ENCODE data around the gene UBE2E2.

The UBE2E2 gene

GRCh38 chr3:23455775-23456174 is 252.6 kb downstream of the UBE2E2 start:
- H3K9me3 Mint-ChIP-seq: peaks cover 21% of the 10 kb centered on the region

DNA sequence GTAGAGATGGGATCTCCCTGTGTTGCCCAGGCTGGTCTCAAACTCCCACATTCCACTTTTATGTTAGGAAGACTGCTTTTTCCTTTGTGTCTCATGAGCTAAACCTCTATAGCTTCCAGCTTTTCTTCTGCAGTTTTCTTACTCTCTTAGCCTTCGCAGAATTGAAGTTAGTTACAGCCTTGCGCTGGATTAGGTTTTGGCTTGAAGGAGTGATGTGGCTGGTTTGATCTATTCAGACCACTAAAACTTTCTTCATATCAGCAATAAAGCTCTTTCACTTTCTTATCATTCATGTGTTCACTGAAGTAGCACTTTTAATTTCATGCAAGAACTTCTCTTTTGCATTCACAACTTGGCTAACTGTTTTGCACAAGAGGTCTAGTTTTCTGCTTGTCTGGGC is 254.6 kb downstream of the UBE2E2 start:
- no peaks in the 10 kb centered on the region for H3K27me3 Mint-ChIP-seq (ENCODE audit: low read depth)
- peaks cover 21% of the 10 kb centered on the region for H3K4me1 Mint-ChIP-seq
- H3K27ac Mint-ChIP-seq: no peak overlapping the region
- TF ChIP-seq, protein P1, sequence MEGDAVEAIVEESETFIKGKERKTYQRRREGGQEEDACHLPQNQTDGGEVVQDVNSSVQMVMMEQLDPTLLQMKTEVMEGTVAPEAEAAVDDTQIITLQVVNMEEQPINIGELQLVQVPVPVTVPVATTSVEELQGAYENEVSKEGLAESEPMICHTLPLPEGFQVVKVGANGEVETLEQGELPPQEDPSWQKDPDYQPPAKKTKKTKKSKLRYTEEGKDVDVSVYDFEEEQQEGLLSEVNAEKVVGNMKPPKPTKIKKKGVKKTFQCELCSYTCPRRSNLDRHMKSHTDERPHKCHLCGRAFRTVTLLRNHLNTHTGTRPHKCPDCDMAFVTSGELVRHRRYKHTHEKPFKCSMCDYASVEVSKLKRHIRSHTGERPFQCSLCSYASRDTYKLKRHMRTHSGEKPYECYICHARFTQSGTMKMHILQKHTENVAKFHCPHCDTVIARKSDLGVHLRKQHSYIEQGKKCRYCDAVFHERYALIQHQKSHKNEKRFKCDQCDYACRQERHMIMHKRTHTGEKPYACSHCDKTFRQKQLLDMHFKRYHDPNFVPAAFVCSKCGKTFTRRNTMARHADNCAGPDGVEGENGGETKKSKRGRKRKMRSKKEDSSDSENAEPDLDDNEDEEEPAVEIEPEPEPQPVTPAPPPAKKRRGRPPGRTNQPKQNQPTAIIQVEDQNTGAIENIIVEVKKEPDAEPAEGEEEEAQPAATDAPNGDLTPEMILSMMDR (IDR thresholded peaks at IDR 0.05; ENCODE audit: unreplicated experiment in 3 of 3): no peak
- H3K36me3 Mint-ChIP-seq (ENCODE audit: low read depth): peaks cover 21% of the 10 kb centered on the region
- no peak overlapping the region for H3K4me3 Mint-ChIP-seq
- peaks cover 21% of the 10 kb centered on the region for H3K9me3 Mint-ChIP-seq

More at GRCh38 chr3:23455775-23456174, 252.6 kb downstream of the UBE2E2 start:
- peaks cover 21% of the 10 kb centered on the region for H3K36me3 Mint-ChIP-seq (ENCODE audit: low read depth)
- H3K4me1 Mint-ChIP-seq: peaks cover 35% of the 10 kb centered on the region
- H3K27ac Mint-ChIP-seq: no peak overlapping the region
- TF ChIP-seq, protein P1 (IDR thresholded peaks at IDR 0.05; ENCODE audit: unreplicated experiment in 3 of 3): no peak
- no peaks in the 10 kb centered on the region for H3K27me3 Mint-ChIP-seq (ENCODE audit: low read depth)
- no peak overlapping the region for H3K4me3 Mint-ChIP-seq

DNA sequence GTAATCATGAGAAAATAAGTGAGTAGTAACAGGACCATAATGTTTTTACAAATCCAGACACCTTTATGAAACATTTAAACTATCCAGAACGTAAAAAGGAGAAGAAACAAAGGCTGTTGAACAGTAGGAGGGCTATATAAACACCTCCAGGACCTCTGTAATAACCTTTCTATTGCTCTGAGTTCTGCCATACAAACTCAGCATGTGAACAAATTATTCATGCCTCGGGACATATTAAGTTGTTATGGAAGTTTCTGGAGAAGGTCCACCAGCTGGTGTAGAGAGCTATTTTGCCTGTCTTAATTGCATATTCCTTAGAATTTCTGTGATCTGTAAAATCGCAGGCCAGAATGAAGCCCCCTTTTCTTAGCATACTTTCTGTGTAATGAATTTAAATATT is 256.3 kb downstream of the UBE2E2 start:
- Mint-ChIP-seq H3K9me3 (peaks cover 21% of the 10 kb centered on the region), H3K36me3 (ENCODE audit: low read depth) (peaks cover 21% of the 10 kb centered on the region), H3K4me1 (peaks cover 25% of the 10 kb centered on the region), H3K27me3 (ENCODE audit: low read depth) (no peaks in the 10 kb centered on the region), H3K27ac (peak overlapping the region in 1 of 3 experiments; percentile 54), H3K4me3 (no peak overlapping the region)
- TF ChIP-seq, protein P1 (IDR thresholded peaks at IDR 0.05; ENCODE audit: unreplicated experiment in 3 of 3): no peak

DNA sequence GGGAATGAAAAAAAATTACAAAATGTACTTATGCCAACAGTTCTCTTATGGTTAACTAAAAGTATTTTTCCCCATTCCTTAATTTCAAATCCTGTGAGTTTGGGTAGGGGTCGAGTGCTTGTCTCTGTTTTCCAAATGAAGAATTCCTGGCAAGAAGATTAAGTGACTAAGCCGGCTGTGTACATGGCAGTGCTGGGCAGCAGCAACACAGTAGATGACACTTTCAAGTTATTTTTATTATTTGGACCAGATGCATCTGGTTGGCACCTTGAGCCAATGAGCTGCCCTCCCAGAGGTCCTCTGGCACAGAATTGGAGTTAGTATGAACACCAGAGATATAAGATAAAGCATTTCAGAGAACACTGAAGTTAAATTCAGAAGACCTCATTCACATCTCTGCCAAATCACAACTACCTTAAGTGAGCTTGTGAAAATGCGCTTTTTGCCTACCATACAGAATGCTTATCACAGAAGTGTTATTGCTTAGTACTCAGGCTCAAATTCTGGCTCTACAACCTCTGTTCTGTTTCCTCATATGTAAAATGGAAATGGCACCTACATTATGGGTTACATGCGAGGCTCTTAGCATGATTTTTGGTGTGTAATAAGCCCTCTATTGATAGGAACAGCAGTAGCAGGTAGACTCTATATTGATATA is 256.9 kb downstream of the UBE2E2 start:
- TF ChIP-seq, protein P1 (IDR thresholded peaks at IDR 0.05; ENCODE audit: unreplicated experiment in 3 of 3): no peak
- Mint-ChIP-seq H3K27ac (peak overlapping the region in 1 of 3 experiments; percentile 54), H3K36me3 (ENCODE audit: low read depth) (peaks cover 21% of the 10 kb centered on the region), H3K9me3 (peaks cover 21% of the 10 kb centered on the region), H3K4me1 (peaks cover 25% of the 10 kb centered on the region), H3K4me3 (no peak overlapping the region), H3K27me3 (ENCODE audit: low read depth) (no peaks in the 10 kb centered on the region)

- Mint-ChIP-seq H3K27me3 (ENCODE audit: low read depth) (no peaks in the 10 kb centered on the region), H3K4me1 (peaks cover 25% of the 10 kb centered on the region), H3K9me3 (peaks cover 18% of the 10 kb centered on the region), H3K36me3 (ENCODE audit: low read depth) (peaks cover 18% of the 10 kb centered on the region), H3K4me3 (no peak overlapping the region), H3K27ac (no peak overlapping the region)
- TF ChIP-seq, protein P1 (IDR thresholded peaks at IDR 0.05; ENCODE audit: unreplicated experiment in 3 of 3): no peak
Observed at GRCh38 chr3:23461069-23461468, 257.9 kb downstream of the UBE2E2 start.

GRCh38 chr3:23463791-23464190 is 260.7 kb downstream of the UBE2E2 start:
- H3K36me3 Mint-ChIP-seq (ENCODE audit: low read depth): no peaks in the 10 kb centered on the region
- H3K9me3 Mint-ChIP-seq: no peaks in the 10 kb centered on the region
- no peaks in the 10 kb centered on the region for H3K27me3 Mint-ChIP-seq (ENCODE audit: low read depth)
- TF ChIP-seq, protein P1 (IDR thresholded peaks at IDR 0.05; ENCODE audit: unreplicated experiment in 3 of 3): no peak
- peaks cover 20% of the 10 kb centered on the region for H3K4me1 Mint-ChIP-seq
- H3K27ac Mint-ChIP-seq: no peak overlapping the region
- no peak overlapping the region for H3K4me3 Mint-ChIP-seq
